Muscle of arm (tissue), 12 donors: ENCODE results near the gene NF2. TPM values are rescaled to one million over a fixed set of nuclear protein-coding genes. Genes with fewer than 3 reads are reported as not detected.

ENCODE experiments used
- DNase-seq: peaks from one replicate; pipeline ENCODE4 v3.0.0-alpha.2; 2013
- polyA plus RNA-seq, 12 donors: library from polyadenylated mRNA; unstranded; fragments of 120-200 nt; gene quantifications; one replicate each; pipeline ENCODE4 v1.2.1, GENCODE V29; 2013; ENCODE audit not compliant: insufficient read length in 12 of 12

The NF2 gene
- polyA plus RNA-seq, 12 donors: 19.7 to 24.0 (median 22.3) TPM; not detected in 1

DNA sequence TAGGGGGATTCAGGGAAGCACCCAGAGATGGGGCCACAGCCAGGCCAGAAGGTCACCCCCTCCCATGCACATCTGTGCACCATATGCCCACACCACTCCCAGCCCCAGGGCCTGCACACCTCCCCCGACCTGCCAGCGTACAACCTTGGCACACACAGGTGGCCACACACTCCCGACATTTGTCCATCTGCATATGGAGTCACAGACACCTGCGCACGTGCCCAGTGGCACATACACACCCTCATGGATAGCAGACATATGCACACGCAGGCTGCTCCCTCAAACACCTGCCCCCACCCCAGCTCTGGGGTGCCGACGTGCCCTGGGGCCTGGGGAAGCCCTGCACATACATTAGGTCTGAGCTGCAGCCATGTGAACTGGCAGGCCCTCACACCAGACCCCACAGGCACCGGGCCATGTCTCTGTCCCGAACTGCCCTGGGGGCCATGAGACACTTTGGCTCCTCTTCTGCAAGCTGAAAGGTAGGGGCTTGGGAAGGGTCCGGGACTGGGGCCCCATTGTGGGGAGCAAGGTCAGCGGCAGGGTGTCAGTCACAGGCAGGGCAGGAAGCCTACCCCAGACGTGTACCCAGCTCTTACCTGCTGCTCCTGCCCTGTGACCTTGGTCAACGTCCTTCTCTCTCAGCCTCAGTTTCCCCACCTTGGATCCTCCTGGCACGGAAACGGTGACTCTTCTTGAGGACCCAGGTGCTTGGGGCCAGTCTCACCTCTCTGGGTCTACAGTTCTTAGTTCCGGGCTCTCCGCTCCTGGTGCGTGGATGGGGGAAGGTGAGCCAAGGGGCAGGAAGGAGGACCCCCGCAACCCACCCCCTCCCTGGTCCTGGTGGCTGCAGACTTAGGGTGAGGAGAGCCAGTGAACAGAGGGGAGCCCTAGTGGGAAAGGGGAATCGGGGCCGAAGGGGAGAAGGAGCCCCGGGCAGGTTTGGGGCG, 115.8 kb downstream of the NF2 start:
- no peak for DNase-seq

DNA sequence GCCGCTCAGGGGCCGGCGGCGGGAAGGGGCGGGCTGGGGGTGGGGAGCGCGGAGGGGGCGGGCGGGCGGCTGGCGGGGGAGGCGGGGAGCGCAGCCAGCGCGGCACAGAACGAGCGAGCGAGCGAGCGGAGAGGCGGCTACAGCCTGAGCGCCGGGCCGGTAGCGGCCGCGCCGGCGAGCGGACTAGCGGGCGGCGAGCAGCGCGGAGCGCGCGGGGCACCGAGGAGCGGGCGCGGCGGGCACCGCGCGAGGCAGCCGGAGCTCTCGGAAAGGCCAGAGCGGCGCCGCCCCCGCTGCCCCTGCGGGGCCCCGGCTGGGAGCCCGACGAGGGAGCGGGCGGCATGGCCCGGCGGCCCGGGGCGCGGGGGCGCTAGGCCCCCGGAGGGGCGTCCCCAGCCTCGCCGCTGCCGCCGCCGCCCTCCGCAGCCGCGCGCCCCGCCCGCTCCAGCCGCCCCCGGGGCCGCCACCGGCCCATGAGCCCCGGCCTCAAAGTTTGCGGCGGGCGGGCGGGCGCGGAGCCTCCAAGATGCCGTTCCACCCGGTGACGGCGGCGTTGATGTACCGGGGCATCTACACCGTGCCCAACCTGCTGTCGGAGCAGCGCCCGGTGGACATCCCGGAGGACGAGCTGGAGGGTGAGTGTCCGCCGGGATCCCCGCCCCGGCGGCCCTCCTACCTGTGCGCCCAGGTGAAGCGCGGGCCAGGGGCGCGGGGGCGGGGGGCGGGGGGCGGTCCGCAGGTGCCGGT, 116.6 kb downstream of the NF2 start, which contains the start of gene CABP7:
TSS of gene CABP7 (plus strand) at position 105 of the 747 bp plus-strand sequence. CDS start at position 527, 422 bp downstream.
- DNase-seq: no peak

GRCh38 chr22:29720811-29721323, 117.4 kb downstream of the NF2 start:
- no peak for DNase-seq

DNA sequence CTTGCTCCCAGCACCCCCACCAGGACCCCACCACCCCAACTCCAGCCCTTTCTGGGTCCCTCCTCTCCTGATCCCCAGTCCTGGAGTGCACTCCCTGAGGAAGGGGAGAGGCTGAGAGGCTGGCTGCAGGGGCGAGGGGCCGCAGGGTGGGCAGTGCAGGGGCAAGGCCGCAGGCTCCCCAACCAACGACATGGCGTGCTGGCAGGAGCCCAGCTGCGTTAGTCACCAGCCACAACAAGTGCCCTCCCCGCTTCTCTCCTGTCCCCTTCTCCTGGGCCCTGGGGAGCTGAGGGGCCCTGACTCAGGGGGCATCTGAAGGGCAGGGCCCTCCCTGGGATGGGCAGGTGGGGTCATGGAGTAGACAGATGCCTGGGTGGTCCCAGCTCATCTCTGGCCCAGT, 118.7 kb downstream of the NF2 start:
- no peak for DNase-seq

GRCh38 chr22:29722587-29722986, 119.2 kb downstream of the NF2 start:
- no peak for DNase-seq

- DNase-seq: no peak
Measured at GRCh38 chr22:29723766-29724165, 120.3 kb downstream of the NF2 start.

- no peak for DNase-seq
Measured at GRCh38 chr22:29724843-29725242, 121.4 kb downstream of the NF2 start.

DNA sequence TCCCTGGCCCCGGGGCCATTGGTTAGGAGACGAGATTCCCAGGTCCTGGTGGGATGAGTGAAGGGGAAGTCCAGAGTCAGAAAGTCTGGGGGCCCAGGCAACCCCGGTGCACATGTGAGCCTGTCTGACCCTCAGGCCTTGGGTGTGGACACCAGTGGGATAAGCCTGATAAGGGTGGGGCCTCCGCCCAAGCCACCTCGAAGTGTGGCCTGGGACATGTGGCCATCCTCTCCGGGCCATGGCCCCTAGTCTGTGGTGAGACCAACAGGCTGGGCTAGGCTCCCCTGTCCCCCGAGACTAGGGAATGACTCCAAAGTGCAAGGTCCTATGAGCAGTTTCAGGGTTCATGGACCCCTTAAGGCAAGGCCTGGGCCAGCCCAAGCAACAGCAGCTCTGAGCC, 122.7 kb downstream of the NF2 start:
- DNase-seq: no peak

DNA sequence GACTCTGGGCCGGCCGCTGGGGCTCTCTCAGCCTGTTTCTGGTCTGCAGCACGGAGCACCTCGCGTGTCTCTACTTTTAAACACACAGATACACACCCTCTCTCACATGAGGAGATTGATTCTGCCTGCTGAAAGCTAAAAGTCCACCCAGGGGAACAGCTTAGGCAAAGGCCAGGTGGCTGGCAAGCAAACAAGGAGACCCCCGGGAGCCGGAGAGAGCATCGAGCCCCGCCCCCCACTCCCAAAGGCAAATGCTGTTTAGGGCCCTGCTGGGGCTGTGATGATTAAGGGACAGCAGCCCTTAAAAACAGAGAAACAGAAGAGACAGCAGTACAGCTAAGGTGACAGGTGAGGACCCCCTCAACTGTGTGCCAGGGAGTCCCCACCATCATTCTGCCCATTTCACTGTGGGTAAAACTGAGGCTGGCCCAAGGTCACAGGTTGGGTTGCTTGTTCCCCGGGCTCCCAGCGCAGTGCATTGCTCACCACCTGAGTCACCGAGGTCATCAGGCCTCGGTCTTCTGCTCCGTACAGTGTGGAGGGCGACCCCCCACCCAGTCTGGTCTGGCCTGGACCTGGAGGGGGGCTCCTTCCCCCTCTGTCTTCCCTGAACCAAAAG, 123.2 kb downstream of the NF2 start:
- DNase-seq: no peak

DNA sequence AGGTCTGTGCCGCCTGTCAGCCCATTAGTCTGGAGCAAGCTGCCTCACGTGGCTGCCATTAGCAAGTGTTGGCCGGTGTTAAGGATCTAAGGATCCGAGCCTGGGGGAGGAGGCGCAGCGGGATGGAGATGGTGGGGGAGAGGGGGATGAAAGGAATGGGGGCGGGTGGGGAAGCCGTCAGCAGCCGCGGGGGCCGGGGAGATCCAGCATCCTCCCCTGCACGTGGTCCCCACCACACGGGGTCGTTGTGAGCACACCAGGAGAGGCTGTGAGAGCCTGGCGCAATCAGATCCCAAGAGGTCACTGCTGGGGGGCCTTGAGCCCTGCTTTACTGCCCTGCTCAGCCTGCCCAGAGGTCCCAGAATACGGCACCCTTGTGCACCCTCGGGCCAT, 123.7 kb downstream of the NF2 start:
- DNase-seq: no peak

DNA sequence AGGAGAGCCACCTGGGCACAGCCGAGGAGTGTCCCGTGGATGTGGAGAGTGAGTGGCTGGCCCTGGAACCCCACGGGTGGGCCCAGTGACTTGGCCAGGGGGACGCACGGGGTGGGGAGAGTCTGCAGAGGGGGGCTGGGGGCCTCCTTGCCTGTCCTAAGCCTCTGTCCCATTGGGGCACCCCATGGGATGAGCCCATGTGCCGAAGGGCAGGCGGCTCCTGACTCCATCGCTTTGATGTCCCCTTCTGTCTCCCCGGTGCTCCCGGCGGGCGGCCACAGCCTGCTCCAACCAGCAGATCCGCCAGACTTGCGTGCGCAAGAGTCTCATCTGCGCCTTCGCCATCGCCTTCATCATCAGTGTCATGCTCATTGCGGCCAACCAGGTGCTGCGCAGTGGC, 125.7 kb downstream of the NF2 start:
- DNase-seq: no peak

DNA sequence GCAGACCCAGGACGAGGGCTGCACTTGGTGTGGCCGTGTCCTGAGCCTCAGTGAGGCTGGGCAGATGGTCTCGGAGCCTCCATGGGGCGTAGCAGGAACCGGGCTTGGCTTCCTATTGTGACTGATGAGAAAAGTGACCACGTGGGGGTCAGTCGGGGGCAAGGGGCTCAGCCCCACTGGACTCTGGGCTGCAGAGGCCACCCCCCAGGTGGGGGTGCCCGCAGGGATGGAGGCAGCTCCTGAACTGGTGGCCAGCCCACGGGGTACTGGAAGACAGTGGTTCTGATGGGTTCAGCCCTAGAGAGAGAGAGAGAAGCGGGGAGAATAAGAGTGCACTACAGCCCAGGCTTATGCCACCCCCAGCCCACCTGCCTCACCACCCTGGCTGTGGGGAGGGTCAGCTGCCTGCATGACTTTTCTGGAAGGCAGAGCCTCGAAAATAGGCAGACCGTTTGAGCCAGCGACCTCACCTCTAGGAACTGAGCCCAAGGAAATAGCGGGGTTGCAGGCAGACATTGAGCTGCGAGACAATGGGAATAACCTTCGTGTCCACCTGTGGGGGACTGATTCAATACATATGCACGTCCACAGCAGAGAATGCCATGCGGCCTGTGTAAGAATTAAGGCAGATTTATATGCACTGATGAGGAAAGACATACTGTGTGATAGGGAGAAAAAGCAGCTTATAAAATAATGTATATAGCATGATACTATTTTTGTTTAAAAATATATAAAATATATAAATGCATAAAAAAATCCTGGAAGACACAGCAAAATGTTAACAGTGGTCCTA, 127.8 kb downstream of the NF2 start:
- no peak for DNase-seq

- no peak for DNase-seq
Measured at GRCh38 chr22:29732883-29733282, 129.4 kb downstream of the NF2 start.

- DNase-seq: no peak
Measured at GRCh38 chr22:29733362-29734201, 130.1 kb downstream of the NF2 start.

GRCh38 chr22:29734406-29734805, 131.0 kb downstream of the NF2 start:
- no peak for DNase-seq

- no peak for DNase-seq
Measured at GRCh38 chr22:29734838-29735237, 131.4 kb downstream of the NF2 start.

GRCh38 chr22:29735416-29735815, 132.0 kb downstream of the NF2 start:
- DNase-seq: no peak

DNA sequence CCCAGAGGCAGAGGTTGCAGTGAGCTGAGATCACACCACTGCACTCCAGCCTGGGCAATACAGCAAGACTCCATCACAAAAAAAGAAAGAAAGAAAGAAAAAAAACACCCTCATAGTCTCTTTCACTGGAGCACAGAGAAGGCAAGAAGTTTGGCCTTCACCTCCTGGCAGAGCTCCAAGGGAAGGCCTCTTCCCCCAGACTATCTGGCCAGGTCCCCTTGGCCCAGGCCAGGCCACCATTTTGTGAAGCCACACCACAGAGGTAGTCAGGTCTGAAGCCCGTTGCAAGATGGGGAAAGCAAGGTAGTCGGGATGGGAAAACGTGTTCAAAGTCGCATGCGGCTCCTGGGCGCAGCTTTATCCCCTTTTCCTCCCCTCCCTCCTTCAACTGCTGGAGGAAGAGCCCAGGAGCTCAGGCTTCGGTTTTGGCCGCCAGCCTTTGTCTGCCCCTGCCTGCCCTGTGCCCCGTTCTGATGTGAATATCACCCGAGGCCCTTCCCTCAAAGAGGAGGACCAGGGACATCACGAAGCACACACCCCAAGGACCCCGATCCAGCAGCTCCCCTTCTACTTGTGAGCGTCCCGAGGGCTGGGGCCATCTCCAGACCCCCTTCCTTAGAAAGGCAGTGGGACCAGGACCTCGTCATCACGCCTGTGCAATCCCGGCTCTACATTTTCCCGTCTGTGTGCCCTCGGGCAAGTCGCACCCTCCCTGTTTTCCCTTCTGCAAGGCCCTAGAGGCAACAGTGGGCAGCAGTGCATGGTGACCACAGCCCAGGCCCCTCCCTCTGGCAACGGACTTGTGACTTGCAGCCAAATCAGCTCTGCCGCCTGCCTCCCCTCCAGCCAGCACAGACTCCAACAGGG, 134.1 kb downstream of the NF2 start:
- DNase-seq: no peak

GRCh38 chr22:29738118-29738815, 134.8 kb downstream of the NF2 start:
- no peak for DNase-seq
